ENCODE results near the gene TAF11L6.
"Not testable (repeated sequence)": the region's sequence is repeated elsewhere in the genome, so short reads cannot be mapped to it uniquely, and the experiment has no call there.

TAF11L6 gene
- 0 reads per million in 18 experiments for total RNA-seq

- DNase-seq, result not testable (repeated sequence)
Measured at GRCh38 chr5:17528369-17528768, at the start of gene TAF11L6. Gene TAF11L6, plus strand, starts transcription at chr5:17528669.

GRCh38 chr5:17481378-17481777, 47.1 kb upstream of the TAF11L6 start:
- no peak for DNase-seq

- DNase-seq, result no peak
Measured at GRCh38 chr5:17482790-17483189, 45.7 kb upstream of the TAF11L6 start.

- DNase-seq, result peak in 1 of 2 donors; percentile 31
Measured at GRCh38 chr5:17486464-17487173, 41.9 kb upstream of the TAF11L6 start.

- DNase-seq, result no peak
Measured at GRCh38 chr5:17487174-17487512, 41.3 kb upstream of the TAF11L6 start.

- DNase-seq, result not testable (repeated sequence)
Measured at GRCh38 chr5:17491257-17491656, 37.2 kb upstream of the TAF11L6 start.

- no peak for DNase-seq
Measured at GRCh38 chr5:17492770-17493169, 35.7 kb upstream of the TAF11L6 start.

- DNase-seq, result no peak
Measured at GRCh38 chr5:17497446-17497845, 31.0 kb upstream of the TAF11L6 start.

GRCh38 chr5:17497931-17498330, 30.5 kb upstream of the TAF11L6 start, which contains the start of gene TAF11L2:
Gene TAF11L2, plus strand, starts transcription at chr5:17498231.
- DNase-seq, result not testable (repeated sequence)

- DNase-seq, result no peak
Measured at GRCh38 chr5:17511775-17512325, 16.6 kb upstream of the TAF11L6 start.

GRCh38 chr5:17517526-17517925, 10.9 kb upstream of the TAF11L6 start:
- DNase-seq, result not testable (repeated sequence)

- not testable (repeated sequence) for DNase-seq
Measured at GRCh38 chr5:17518067-17518466, 10.4 kb upstream of the TAF11L6 start, which contains the start of gene TAF11L3. Gene TAF11L3, plus strand, starts transcription at chr5:17518367.

- not testable (repeated sequence) for DNase-seq
Measured at GRCh38 chr5:17519508-17519907, 9.0 kb upstream of the TAF11L6 start.

GRCh38 chr5:17521501-17521900, 7.0 kb upstream of the TAF11L6 start, which contains the start of gene TAF11L4:
Gene TAF11L4, plus strand, starts transcription at chr5:17521801.
- not testable (repeated sequence) for DNase-seq

- DNase-seq, result not testable (repeated sequence)
Measured at GRCh38 chr5:17524935-17525334, 3.5 kb upstream of the TAF11L6 start, which contains the start of gene TAF11L5. Gene TAF11L5, plus strand, starts transcription at chr5:17525235.

- DNase-seq, result not testable (repeated sequence)
Measured at GRCh38 chr5:17526504-17526903, 2.0 kb upstream of the TAF11L6 start.

Measured in inflammatory macrophage (primary cell).